HG02571 (cell line): ENCODE results near the gene TRMT10B.
"Not testable (repeated sequence)": the region's sequence is repeated elsewhere in the genome, so short reads cannot be mapped to it uniquely, and the experiment has no call there.

Experiments used
- ATAC-seq: cut with Tn5 transposase; IDR thresholded peaks from one replicate; pipeline ENCODE4 v1.9.1; 2021; ENCODE audit warnings: mild to moderate bottlenecking, moderate library complexity; ENCODE audit not compliant: unreplicated experiment

TRMT10B gene

GRCh38 chr9:37800631-37801286, 47.2 kb downstream of the TRMT10B start, which contains the start of gene DCAF10:
Gene DCAF10, plus strand, starts transcription at chr9:37800797. Its CDS starts 70 bp downstream, at chr9:37800867.
- ATAC-seq = peak; percentile 66

GRCh38 chr9:37801287-37801850, 47.8 kb downstream of the TRMT10B start:
- peak; percentile 42 for ATAC-seq

DNA sequence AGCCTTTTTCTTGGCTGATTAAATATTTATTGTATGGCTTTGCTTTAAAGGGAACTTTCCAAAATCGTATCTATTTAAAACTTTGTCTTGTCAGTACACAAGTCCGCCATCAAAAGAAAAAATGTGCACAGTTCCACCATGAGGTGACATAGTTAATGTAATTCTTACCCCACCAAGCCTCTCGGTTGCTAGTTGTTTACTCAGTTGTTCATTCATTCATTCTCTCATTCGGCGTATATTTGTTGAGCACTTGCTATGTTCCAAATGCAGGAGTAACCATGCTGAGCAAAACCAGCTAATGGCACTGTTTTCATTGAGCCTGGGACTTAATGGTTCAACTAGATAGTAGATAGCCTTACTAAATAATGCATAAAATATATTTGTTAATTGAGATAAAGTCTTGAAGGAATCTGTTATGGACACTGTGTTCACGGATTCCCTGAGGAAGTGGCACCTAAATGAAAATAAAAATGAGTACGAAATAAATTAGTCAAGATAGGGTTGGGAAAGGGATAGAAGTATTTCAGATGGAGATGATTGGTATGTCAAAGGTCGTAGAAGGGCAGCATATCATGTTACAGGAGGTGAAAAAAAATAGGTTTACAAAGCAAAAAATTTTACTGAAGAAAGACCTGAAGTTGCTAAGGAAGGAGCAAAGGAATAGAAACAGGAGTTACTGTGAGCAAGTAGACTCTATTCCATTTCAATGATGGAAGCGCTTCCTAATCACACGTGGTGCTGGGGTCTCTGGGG, 48.5 kb downstream of the TRMT10B start:
- ATAC-seq = no peak

DNA sequence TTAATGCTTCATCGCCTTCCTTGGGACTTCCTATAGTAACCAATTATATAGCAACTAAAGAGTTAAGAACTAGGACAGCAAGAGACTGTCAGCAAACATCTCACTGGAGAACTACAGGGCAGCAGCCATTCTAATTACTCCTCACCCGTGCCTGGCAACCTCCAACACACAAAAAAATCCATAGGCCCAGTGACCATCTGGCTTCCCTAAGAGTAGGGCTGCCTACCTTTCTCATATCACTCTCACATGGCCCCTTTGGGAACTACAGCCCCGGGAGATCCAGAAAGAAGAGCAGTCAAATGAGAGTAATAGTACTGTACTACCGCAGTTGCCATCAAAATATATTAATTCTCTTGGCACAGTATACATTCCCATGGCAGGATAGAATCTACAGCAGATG, 52.7 kb downstream of the TRMT10B start:
- ATAC-seq = no peak

DNA sequence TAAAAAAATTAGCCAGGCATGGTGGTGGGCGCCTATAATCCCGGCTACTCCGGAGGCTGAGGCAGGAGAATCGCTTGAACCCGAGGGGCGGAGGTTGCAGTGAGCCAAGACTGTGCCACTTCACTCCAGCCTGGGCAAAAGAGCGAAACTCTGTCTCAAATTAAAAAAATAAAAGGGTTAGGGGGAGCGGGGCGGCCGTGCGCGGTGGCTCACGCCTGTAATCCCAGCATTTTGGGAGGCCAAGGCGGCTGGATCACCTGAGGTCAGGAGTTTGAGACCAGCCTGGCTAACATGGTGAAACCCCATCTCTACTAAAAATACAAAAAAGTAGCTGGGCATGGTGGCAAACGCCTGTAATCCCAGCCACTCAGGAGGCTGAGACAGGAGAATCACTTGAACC, 56.1 kb downstream of the TRMT10B start:
- ATAC-seq = not testable (repeated sequence)

GRCh38 chr9:37811906-37812476, 58.4 kb downstream of the TRMT10B start:
- ATAC-seq = no peak

DNA sequence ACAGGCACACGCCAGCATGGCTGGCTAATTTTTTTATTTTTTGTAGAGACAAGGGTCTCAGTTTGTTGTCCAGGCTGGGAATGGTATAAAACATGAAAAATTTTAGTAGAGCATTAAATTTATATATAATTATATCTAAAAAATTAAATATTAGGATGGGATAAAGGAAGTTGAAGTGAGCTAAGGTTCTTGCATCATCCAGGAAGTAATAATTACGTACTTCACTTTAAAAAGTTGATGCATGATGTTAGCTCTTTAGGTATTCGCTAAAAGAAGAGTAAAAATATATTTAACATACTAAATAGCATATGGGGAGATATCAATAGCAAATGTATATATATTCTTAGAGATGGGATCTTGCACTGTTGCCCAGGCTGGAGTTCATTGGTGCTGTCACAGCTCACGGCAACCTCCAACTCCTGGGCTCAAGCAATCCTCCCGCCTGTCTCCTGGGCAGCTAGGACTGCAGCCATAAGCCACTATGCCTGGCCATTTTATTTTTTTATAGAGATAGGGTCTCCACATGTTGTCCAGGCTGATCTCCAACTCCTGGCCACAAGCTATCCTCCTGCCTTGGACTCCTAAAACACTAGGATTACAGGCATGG, 59.3 kb downstream of the TRMT10B start:
- no peak for ATAC-seq

DNA sequence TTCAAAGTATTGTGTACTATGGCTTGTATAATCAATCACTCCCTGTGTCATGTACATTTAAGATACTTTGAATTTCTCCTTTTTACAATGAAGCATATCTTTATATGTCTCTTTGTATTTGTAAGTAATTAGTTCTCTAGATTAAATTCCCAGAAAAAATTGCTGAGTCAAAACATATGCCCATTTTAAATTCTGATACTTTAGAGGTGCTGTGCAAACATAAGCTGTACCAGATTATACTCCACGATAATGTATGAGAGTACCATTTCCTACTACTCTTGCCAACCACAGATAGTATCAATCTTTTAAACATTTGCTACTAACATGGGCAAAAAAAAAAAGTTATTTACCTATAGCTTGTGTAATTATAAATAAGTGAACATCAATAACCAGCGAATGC, 65.2 kb downstream of the TRMT10B start:
- no peak for ATAC-seq

GRCh38 chr9:37820142-37820541, 66.5 kb downstream of the TRMT10B start:
- ATAC-seq = peak; percentile 62

- ATAC-seq = not testable (repeated sequence)
Measured at GRCh38 chr9:37825174-37825573, 71.6 kb downstream of the TRMT10B start.

- ATAC-seq = no peak
Measured at GRCh38 chr9:37827483-37828165, 74.0 kb downstream of the TRMT10B start.
